SU-DHL-6 (cell line): Measurements from ENCODE around the gene ARID5B.
A peak's percentile ranks its signal among the peaks of the same experiment; 100 is the strongest.

ENCODE experiments used
- H2AFZ ChIP-seq: fragments of 200-600 bp; sonication (generic); 2 replicates; pipeline ENCODE4 v1.6.1; 2014; ENCODE audit warnings: low read depth, mild to moderate bottlenecking, moderate library complexity, mixed read lengths, antibody characterized with exemption, low read length; ENCODE audit not compliant: severe bottlenecking
- H3F3A ChIP-seq: fragments of 200-600 bp; shearing (Covaris generic); 2 replicates; pipeline ENCODE4 v1.6.0; 2016; ENCODE audit warnings: antibody characterized with exemption, mild to moderate bottlenecking; ENCODE audit not compliant: insufficient read depth
- H3K27ac ChIP-seq: fragments of 200-600 bp; sonication (generic); 2 replicates; pipeline ENCODE4 v1.5.1; 2016; ENCODE audit warnings: low read depth, mild to moderate bottlenecking, low read length, moderate library complexity, mixed read lengths
- H3K27me3 ChIP-seq: fragments of 200-600 bp; sonication (generic), shearing (Covaris generic); 2 replicates; pipeline ENCODE4 v1.6.0; 2014; ENCODE audit warnings: mild to moderate bottlenecking, low read length
- H3K36me3 ChIP-seq: fragments of 200-600 bp; sonication (generic); 2 replicates; pipeline ENCODE4 v1.6.1; 2014; ENCODE audit warnings: mild to moderate bottlenecking, low read length, mixed read lengths
- H3K4me2 ChIP-seq: fragments of 300-600, 200-600 bp; shearing (Covaris generic), sonication (generic); 2 replicates; pipeline ENCODE4 v1.6.0; 2014; ENCODE audit warnings: low read length, low read depth, mild to moderate bottlenecking; ENCODE audit not compliant: poor library complexity, severe bottlenecking
- H3K4me3 ChIP-seq: fragments of 200-600 bp; sonication (generic); 2 replicates; pipeline ENCODE4 v1.5.1; 2014; ENCODE audit warnings: antibody characterized with exemption, low read length, mild to moderate bottlenecking, mixed read lengths; ENCODE audit not compliant: insufficient read depth, poor library complexity, severe bottlenecking
- H3K79me2 ChIP-seq: fragments of 200-600 bp; sonication (generic); 2 replicates; pipeline ENCODE4 v1.6.1; 2014; ENCODE audit warnings: mild to moderate bottlenecking, low read length, moderate library complexity; ENCODE audit not compliant: insufficient read depth
- H3K9ac ChIP-seq: fragments of 200-600 bp; sonication (generic); 2 replicates; pipeline ENCODE4 v1.7.0; 2014; ENCODE audit warnings: mild to moderate bottlenecking, low read length
- H3K9me2 ChIP-seq: fragments of 200-600 bp; sonication (generic); replicated peaks from 2 replicates; pipeline ENCODE4 v1.6.1; 2014; ENCODE audit warnings: low read length; ENCODE audit not compliant: insufficient read depth
- H3K9me3 ChIP-seq: fragments of 200-600 bp; sonication (generic); 2 replicates; pipeline ENCODE4 v1.6.1; 2014; ENCODE audit warnings: low read length, mixed read lengths; ENCODE audit not compliant: insufficient read depth
- H4K20me1 ChIP-seq: fragments of 200-600 bp; sonication (generic); 2 replicates; pipeline ENCODE4 v1.6.1; 2014; ENCODE audit warnings: low read depth, mild to moderate bottlenecking, antibody characterized with exemption, low read length, moderate library complexity, mixed read lengths
- EZH2phosphoT487 ChIP-seq: fragments of 200-600 bp; sonication (generic), shearing (Covaris generic); conservative IDR thresholded peaks from 2 replicates; pipeline ENCODE4 v1.6.1; 2018; ENCODE audit warnings: mild to moderate bottlenecking, antibody characterized with exemption, low read length, moderate library complexity, mixed read lengths
- TF ChIP-seq, protein P1 (sequence below): fragments of 200-600 bp; sonication (generic); IDR thresholded peaks from one replicate; pipeline ENCODE4 v1.5.1; 2017; ENCODE audit warnings: antibody characterized with exemption, mild to moderate bottlenecking, low read length, moderate library complexity; ENCODE audit not compliant: insufficient read depth, poor library complexity, severe bottlenecking

The ARID5B gene

DNA sequence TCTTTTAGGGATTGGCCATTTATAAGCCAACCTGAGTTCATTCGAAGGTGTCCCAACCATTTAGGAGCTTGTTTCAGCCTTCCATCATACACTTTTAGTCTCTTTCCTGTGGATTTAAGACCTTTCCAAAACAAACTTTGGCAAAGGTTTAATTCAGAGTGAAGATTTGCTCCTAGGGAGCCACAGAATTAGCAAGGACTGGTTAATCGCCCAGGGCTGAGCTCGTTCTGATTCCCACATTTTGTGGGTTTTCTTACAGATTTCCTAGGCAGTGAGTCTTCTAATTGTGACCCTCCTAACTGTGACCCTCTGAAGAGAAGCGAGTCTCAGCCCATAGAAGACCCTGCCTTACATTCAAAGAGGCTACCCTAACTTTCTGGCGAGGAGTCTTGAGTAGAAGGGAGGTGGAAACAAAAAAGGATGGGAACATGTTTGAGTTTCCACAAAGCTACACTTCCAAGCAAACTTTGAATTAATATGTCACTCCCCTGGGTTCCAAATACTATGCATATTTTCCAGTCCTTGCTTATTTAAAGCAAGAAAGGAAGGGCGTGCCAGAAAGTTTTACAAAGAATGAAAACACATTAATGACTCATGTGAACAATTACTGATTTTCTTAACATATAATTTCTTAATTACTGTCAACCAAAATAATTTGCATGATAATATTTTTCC is 118.3 kb downstream of the ARID5B start:
- H3K4me3 ChIP-seq, result peak overlapping the region; percentile 19
- peaks cover 91% of the 10 kb centered on the region for H3K79me2 ChIP-seq
- H3K4me2 ChIP-seq, result peak overlapping the region; percentile 74

DNA sequence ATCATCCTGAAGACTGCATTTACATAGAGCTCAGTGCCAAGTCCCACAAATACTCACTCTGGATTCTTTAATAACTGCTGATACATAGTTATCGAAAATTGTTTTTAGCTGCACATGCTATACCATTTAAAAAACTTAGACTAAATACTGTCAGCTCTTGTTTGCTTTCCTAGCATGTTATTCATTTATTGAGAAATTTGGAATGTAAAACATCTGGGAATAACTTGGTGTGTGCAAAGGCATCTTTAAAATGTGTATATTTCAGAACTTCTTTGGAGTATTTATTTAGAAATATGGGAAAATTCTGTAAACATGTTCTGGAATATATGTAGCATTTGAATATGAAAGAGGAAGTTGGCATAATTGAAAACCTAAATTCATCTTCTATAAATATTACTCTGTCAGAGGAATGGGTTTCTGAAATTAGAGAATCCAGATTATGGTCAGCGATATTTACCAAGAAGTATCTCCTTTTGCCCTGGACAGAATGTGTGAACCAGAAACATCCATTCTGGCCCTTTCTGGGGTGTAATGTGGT is 119.7 kb downstream of the ARID5B start:
- Histone ChIP-seq H3F3A (peaks cover 21% of the 10 kb centered on the region; the same call in 1 of the 2 replicates), H2AFZ (no peak overlapping the region), H4K20me1 (no peaks in the 10 kb centered on the region), H3K79me2 (peaks cover 91% of the 10 kb centered on the region), H3K4me2 (peak overlapping the region; percentile 74), H3K9me3 (no peaks in the 10 kb centered on the region), H3K36me3 (no peaks in the 10 kb centered on the region; the same call in 1 of the 2 replicates), H3K4me3 (peak overlapping the region; percentile 14), H3K27me3 (no peaks in the 10 kb centered on the region), H3K27ac (peak overlapping the region; percentile 92), H3K9ac (0 out of 2 replicates have a peak overlapping the region, but pooled peaks have one; percentile 5), H3K9me2 (no peaks in the 10 kb centered on the region)
- TF ChIP-seq, protein P1, sequence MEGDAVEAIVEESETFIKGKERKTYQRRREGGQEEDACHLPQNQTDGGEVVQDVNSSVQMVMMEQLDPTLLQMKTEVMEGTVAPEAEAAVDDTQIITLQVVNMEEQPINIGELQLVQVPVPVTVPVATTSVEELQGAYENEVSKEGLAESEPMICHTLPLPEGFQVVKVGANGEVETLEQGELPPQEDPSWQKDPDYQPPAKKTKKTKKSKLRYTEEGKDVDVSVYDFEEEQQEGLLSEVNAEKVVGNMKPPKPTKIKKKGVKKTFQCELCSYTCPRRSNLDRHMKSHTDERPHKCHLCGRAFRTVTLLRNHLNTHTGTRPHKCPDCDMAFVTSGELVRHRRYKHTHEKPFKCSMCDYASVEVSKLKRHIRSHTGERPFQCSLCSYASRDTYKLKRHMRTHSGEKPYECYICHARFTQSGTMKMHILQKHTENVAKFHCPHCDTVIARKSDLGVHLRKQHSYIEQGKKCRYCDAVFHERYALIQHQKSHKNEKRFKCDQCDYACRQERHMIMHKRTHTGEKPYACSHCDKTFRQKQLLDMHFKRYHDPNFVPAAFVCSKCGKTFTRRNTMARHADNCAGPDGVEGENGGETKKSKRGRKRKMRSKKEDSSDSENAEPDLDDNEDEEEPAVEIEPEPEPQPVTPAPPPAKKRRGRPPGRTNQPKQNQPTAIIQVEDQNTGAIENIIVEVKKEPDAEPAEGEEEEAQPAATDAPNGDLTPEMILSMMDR, result no peak
- no peak for TF ChIP-seq EZH2phosphoT487

More for the DNA sequence above, 118.3 kb downstream of the ARID5B start:
- Histone ChIP-seq H3K9me2 (no peaks in the 10 kb centered on the region), H3K9me3 (no peaks in the 10 kb centered on the region), H4K20me1 (no peaks in the 10 kb centered on the region), H3K27me3 (no peaks in the 10 kb centered on the region), H3F3A (peaks cover 27% of the 10 kb centered on the region; the same call in 1 of the 2 replicates), H2AFZ (no peak overlapping the region), H3K27ac (peak overlapping the region; percentile 92), H3K36me3 (0 out of 2 replicates have a peak, but pooled peaks cover 3% of the 10 kb centered on the region), H3K9ac (peak overlapping the region; percentile 40)
- TF ChIP-seq, protein P1, result no peak
- no peak for TF ChIP-seq EZH2phosphoT487

DNA sequence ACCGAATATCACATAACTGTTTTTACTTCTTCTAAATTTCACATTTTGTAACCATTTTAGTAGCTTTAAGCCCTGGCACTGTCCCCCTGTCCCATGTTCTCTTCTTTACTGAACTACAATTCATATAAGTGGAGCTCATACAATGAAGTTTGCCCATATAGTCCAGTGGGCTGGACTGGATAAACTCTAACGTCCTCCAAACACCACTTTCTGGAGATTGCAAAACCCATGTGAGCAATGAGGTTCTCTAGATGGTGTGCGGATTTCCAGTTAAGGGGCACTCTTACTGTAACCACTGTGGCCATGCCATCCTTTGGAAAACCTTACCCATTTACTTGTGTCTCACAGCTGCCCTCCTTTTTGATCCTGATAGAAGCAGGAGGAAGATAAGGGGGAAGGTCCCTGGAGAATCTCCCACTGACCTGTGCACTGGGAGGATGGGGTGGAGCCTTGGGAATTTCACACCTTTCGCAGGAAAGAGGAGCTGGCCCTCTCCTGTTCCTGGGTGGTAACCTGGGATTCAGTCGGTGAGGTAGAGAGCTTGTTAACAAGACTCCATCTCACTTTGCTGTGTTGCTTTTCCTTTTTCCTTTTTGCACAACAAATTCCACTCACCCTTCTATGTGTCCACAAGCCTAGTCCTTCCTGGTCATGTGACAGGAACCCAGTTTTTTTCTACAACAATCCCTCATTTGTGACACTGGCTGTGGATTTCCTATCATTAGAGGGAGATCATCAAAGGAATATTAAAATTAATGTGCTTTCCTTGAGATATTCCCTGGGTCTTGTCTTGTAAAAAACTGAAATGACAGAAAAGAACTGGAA is 120.7 kb downstream of the ARID5B start:
- Histone ChIP-seq H3K4me3 (no peak overlapping the region), H3K4me2 (no peak overlapping the region), H3K9ac (no peak overlapping the region), H3F3A (peaks cover 11% of the 10 kb centered on the region; the same call in 1 of the 2 replicates), H4K20me1 (no peaks in the 10 kb centered on the region), H3K9me3 (no peaks in the 10 kb centered on the region), H2AFZ (no peak overlapping the region), H3K36me3 (no peaks in the 10 kb centered on the region; the same call in 1 of the 2 replicates), H3K27me3 (no peaks in the 10 kb centered on the region), H3K27ac (peak overlapping the region; percentile 92), H3K79me2 (peaks cover 86% of the 10 kb centered on the region), H3K9me2 (no peaks in the 10 kb centered on the region)
- no peak for TF ChIP-seq EZH2phosphoT487
- TF ChIP-seq, protein P1, result no peak
